ENCODE measurements around the gene PACS1. TPM values are rescaled to one million over a fixed set of nuclear protein-coding genes. Genes with fewer than 3 reads are reported as not detected.

The PACS1 gene
- total RNA-seq, 1 experiment from 2014 or later = 100 TPM

GRCh38 chr11:66264914-66265313 is 194.8 kb downstream of the PACS1 start:
- no peak for TF ChIP-seq EZH2 (IDR thresholded peaks at IDR 0.05; ENCODE audit: low read depth)
- TF ChIP-seq, protein P1, sequence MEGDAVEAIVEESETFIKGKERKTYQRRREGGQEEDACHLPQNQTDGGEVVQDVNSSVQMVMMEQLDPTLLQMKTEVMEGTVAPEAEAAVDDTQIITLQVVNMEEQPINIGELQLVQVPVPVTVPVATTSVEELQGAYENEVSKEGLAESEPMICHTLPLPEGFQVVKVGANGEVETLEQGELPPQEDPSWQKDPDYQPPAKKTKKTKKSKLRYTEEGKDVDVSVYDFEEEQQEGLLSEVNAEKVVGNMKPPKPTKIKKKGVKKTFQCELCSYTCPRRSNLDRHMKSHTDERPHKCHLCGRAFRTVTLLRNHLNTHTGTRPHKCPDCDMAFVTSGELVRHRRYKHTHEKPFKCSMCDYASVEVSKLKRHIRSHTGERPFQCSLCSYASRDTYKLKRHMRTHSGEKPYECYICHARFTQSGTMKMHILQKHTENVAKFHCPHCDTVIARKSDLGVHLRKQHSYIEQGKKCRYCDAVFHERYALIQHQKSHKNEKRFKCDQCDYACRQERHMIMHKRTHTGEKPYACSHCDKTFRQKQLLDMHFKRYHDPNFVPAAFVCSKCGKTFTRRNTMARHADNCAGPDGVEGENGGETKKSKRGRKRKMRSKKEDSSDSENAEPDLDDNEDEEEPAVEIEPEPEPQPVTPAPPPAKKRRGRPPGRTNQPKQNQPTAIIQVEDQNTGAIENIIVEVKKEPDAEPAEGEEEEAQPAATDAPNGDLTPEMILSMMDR (conservative IDR thresholded peaks at IDR 0.05) = peak; percentile 72
- no peak for DNase-seq

GRCh38 chr11:66265531-66266377 is 195.7 kb downstream of the PACS1 start:
- intact Hi-C loops (cut with micrococcal nuclease; ENCODE audit: unreplicated experiment) = loop anchor here (5.0 kb wide), 1 partner anchor 253 kb away; the partner anchor contains the start of gene CST6
- DNase-seq = no peak
- peaks cover 18% of the 10 kb centered on the region for H4K20me1 ChIP-seq (ENCODE audit: insufficient read depth)
- H3K36me3 ChIP-seq (ENCODE audit: low read depth) = peaks cover 2% of the 10 kb centered on the region; the same call in 1 of the 2 replicates
- ChIA-PET POLR2A (ENCODE audit: unreplicated experiment) (no interaction called here), CTCF (no interaction called here)
- H3F3A ChIP-seq (ENCODE audit: insufficient read depth, low read depth) = peaks cover 24% of the 10 kb centered on the region; the same call in 1 of the 2 replicates
- no peak overlapping the region for H3K27ac ChIP-seq
- no peak overlapping the region for H2AFZ ChIP-seq
- TF ChIP-seq, protein P1 (conservative IDR thresholded peaks at IDR 0.05) = no peak
- no peaks in the 10 kb centered on the region for H3K9me3 ChIP-seq (ENCODE audit: insufficient read depth, low read depth)
- H3K27me3 ChIP-seq (ENCODE audit: insufficient read depth, low read depth) = no peaks in the 10 kb centered on the region
- H3K4me3 ChIP-seq = no peak overlapping the region
- peaks cover 21% of the 10 kb centered on the region for H3K79me2 ChIP-seq (ENCODE audit: low read depth)
- H3K4me2 ChIP-seq = no peak overlapping the region
- no peaks in the 10 kb centered on the region for H3K9me2 ChIP-seq (ENCODE audit: insufficient read depth)
- BruUV-seq (replicated peaks) = no TSS peak
- peaks cover 8% of the 10 kb centered on the region for H3K4me1 ChIP-seq (replicated peaks; ENCODE audit: insufficient read depth)

More at GRCh38 chr11:66264914-66265313, 194.8 kb downstream of the PACS1 start:
- no peaks in the 10 kb centered on the region for H3K9me3 ChIP-seq (ENCODE audit: insufficient read depth, low read depth)
- ChIA-PET CTCF (no interaction called here), POLR2A (ENCODE audit: unreplicated experiment) (no interaction called here)
- peaks cover 6% of the 10 kb centered on the region for H3K4me1 ChIP-seq (replicated peaks; ENCODE audit: insufficient read depth)
- H3K4me3 ChIP-seq = no peak overlapping the region
- no TSS peak for BruUV-seq (replicated peaks)
- peaks cover 14% of the 10 kb centered on the region for H3K79me2 ChIP-seq (ENCODE audit: low read depth)
- no peaks in the 10 kb centered on the region for H3K27me3 ChIP-seq (ENCODE audit: insufficient read depth, low read depth)
- no peak overlapping the region for H2AFZ ChIP-seq
- H3K4me2 ChIP-seq = no peak overlapping the region
- peaks cover 24% of the 10 kb centered on the region; the same call in 1 of the 2 replicates for H3F3A ChIP-seq (ENCODE audit: insufficient read depth, low read depth)
- H3K27ac ChIP-seq = no peak overlapping the region
- H3K36me3 ChIP-seq (ENCODE audit: low read depth) = 0 out of 2 replicates have a peak, but pooled peaks cover 8% of the 10 kb centered on the region
- H4K20me1 ChIP-seq (ENCODE audit: insufficient read depth) = peaks cover 9% of the 10 kb centered on the region
- intact Hi-C loops (cut with micrococcal nuclease; ENCODE audit: unreplicated experiment) = loop anchor here (5.0 kb wide), 1 partner anchor 253 kb away; the partner anchor contains the start of gene CST6
- H3K9me2 ChIP-seq (ENCODE audit: insufficient read depth) = no peaks in the 10 kb centered on the region

DNA sequence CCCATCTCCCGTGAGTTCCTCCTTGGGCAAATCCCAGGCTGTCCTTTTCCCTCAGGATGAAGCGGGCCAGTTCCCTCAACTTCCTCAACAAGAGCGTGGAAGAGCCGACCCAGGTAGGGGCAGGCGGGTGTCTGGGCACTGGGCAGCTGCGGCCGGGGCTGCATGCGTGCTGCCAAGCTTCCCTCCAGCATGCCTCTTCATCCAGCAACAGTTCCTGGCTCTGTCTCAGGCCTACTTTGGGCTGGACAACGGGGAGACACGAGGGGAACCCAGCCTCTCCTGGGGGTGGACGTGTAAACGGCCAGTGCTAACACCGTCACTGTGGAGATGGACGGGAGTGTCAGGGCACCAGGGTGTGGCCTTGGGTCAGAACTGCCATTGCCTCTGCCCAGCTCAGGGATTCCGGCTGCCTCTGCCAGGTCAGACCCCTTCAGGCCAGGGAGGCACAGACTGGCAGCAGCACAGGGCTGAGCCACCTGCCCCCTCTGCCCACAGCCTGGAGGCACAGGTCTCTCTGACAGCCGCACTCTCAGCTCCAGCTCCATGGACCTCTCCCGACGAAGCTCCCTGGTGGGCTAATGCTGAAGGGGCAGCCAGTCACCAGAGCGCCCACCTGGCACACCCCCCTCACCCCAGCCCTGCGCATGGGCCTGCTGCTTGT is 196.4 kb downstream of the PACS1 start:
- no TSS peak for BruUV-seq (replicated peaks)
- CTCF ChIA-PET = no interaction called here
- Histone ChIP-seq H3K4me2 (no peak overlapping the region), H3K27me3 (ENCODE audit: insufficient read depth, low read depth) (no peaks in the 10 kb centered on the region), H3K4me3 (no peak overlapping the region), H3K27ac (no peak overlapping the region), H3K79me2 (ENCODE audit: low read depth) (peaks cover 28% of the 10 kb centered on the region), H3F3A (ENCODE audit: insufficient read depth, low read depth) (peaks cover 24% of the 10 kb centered on the region; the same call in 1 of the 2 replicates), H3K9me2 (ENCODE audit: insufficient read depth) (no peaks in the 10 kb centered on the region), H2AFZ (no peak overlapping the region), H3K36me3 (ENCODE audit: low read depth) (peaks cover 5% of the 10 kb centered on the region; the same call in 1 of the 2 replicates), H3K9me3 (ENCODE audit: insufficient read depth, low read depth) (no peaks in the 10 kb centered on the region), H4K20me1 (ENCODE audit: insufficient read depth) (peaks cover 25% of the 10 kb centered on the region), H3K4me1 (replicated peaks; ENCODE audit: insufficient read depth) (peaks cover 8% of the 10 kb centered on the region)
- DNase-seq = no peak
- TF ChIP-seq, protein P1 (conservative IDR thresholded peaks at IDR 0.05) = no peak
- no peak for TF ChIP-seq EZH2 (IDR thresholded peaks at IDR 0.05; ENCODE audit: low read depth)
- POLR2A ChIA-PET (ENCODE audit: unreplicated experiment) = no interaction called here
- intact Hi-C loops (cut with micrococcal nuclease; ENCODE audit: unreplicated experiment) = loop anchor here (5.0 kb wide), 1 partner anchor 254 kb away; the partner anchor contains the start of gene CST6
